ENCODE results near the gene OR14J1.
"Not testable (repeated sequence)": the region's sequence is repeated elsewhere in the genome, so short reads cannot be mapped to it uniquely, and the experiment has no call there.

Gene OR14J1, protein sequence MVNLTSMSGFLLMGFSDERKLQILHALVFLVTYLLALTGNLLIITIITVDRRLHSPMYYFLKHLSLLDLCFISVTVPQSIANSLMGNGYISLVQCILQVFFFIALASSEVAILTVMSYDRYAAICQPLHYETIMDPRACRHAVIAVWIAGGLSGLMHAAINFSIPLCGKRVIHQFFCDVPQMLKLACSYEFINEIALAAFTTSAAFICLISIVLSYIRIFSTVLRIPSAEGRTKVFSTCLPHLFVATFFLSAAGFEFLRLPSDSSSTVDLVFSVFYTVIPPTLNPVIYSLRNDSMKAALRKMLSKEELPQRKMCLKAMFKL

GRCh38 chr6:29301316-29301715 is at the start of gene OR14J1:
Gene OR14J1 (plus strand): TSS chr6:29301701. CDS start chr6:29306690, 4,989 bp downstream.
- DNase-seq (ENCODE audit: low read depth in 2 of 2) = no peak

GRCh38 chr6:29251736-29252135 is 49.8 kb upstream of the OR14J1 start:
- DNase-seq (ENCODE audit: low read depth in 2 of 2) = no peak

- DNase-seq (ENCODE audit: low read depth in 2 of 2) = no peak
Observed at GRCh38 chr6:29255530-29255929, 46.0 kb upstream of the OR14J1 start.

- DNase-seq (ENCODE audit: low read depth in 2 of 2) = no peak
Observed at GRCh38 chr6:29259721-29260120, 41.8 kb upstream of the OR14J1 start.

GRCh38 chr6:29263001-29263400 is 38.5 kb upstream of the OR14J1 start:
- no peak for DNase-seq (ENCODE audit: low read depth in 2 of 2)

DNA sequence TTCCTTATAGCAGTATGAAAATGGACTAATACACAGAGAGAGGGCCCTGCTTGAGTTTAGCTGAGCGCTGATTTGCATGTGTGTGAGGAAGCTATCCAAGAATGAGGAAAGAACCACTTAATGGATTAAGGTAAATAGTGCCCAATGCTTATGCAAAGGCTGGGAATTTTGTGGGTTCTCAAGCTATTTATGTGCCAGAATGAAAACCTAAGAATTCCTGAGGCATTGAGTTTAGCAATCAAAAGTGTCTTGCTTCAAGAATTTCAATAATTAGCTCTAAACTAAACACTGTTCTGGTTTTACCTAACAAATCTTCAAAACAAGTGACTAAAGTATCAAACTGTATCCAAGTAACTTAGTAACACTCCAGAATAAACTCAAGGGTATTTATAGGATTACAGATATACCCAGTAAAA is 7.0 kb upstream of the OR14J1 start:
- DNase-seq (ENCODE audit: low read depth in 2 of 2) = no peak

DNA sequence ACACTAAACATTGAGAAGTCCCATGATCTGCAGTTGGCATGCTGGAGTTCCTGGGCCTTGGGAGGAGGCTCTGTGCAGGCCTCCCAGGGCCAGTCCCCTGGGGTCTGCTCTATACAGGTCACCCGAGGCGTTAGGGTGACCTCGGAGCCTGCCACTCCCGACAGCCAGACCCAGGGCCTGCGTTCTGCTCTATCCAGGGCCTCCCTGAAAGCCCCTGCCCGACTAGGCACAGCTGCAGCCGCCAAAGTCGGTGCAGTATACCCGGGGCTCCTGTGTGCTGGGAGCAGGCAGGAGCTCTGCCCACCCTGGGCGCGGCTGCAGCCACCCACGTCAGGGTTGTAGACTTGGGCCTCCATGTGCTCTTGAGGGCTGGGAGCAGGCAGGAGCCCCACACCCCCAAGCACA is 6.3 kb upstream of the OR14J1 start:
- DNase-seq (ENCODE audit: low read depth in 2 of 2) = no peak

DNA sequence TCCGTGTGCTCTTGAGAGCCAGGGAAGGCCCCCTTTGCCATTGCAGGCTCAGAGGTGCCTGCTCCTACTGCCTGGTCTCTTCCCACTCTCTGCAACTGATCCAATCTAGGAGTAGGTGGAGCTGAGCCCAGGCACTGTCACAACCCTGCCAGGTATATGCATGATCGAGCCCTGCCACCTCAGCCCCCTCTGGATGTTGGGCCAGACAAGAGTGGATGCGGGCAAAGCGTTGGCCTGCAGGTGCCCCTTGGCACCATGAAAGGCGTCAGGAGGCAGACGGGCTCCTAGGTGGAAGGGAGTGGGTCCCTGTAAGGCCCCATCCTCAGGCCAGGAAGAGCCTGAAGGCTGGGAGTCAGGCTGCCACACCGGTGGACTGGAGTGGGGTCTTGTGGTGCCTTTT is 5.9 kb upstream of the OR14J1 start:
- no peak for DNase-seq (ENCODE audit: low read depth in 2 of 2)

DNA sequence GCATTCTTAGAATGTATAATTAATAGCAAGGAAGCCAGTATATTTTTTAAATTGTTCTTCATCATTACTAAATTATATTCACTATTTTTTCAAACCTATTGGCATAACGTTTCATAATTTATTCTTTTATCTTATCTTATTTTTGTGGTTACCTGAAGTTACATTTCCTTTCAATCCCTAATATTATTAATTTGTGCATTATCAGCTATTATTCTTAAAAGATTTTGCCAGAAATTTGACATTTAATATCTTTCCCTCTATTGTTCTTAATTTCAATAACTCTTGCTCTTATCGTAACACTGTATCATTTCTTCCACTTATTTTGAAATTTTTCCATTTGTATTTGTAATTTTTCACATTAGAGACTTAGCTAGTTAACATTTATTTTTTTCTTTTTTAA is 18.4 kb downstream of the OR14J1 start:
- no peak for DNase-seq (ENCODE audit: low read depth in 2 of 2)

- not testable (repeated sequence) for DNase-seq (ENCODE audit: low read depth in 2 of 2)
Observed at GRCh38 chr6:29323332-29323731, 21.8 kb downstream of the OR14J1 start.

- DNase-seq (ENCODE audit: low read depth in 2 of 2) = no peak
Observed at GRCh38 chr6:29325777-29326176, 24.3 kb downstream of the OR14J1 start.

DNA sequence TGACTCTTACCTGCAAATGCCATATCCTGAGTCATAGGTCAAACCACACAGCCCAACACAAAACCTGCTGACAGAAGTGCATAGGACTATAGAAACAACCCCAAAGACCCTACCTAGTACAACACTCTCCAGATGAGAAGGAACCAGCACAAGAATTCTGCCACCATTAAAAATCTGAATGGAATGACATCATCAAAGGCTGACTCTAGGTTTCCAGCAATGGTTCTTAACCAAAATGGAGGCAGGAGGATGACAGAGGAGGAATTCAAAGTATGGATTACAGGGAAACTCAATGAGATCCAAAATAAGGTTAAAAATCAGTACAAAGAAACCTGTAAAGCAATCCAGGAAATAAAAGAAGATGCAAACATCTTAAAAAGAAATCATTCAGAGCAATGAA is 31.2 kb downstream of the OR14J1 start:
- no peak for DNase-seq (ENCODE audit: low read depth in 2 of 2)

DNA sequence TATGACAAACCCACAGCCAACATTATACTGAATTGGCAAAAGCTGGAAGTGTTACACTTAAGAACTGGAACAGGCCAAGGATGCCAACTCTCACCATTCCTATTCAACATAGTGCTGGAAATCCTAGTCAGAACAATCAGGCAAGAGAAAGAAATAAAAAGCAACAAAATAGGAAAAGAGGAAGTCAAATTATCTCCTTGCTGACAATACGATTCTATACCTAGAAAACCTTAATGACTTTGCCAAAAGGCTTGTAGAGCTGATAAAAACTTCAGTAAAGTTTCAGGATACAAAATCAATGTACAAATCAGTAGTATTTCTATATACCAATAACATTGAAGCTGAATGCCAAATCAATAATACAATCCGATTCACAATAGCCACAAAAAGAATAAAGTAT is 34.8 kb downstream of the OR14J1 start:
- no peak for DNase-seq (ENCODE audit: low read depth in 2 of 2)

- DNase-seq (ENCODE audit: low read depth in 2 of 2) = no peak
Observed at GRCh38 chr6:29345380-29345779, 43.9 kb downstream of the OR14J1 start.

GRCh38 chr6:29349348-29349747 is 47.8 kb downstream of the OR14J1 start:
- DNase-seq (ENCODE audit: low read depth in 2 of 2) = not testable (repeated sequence)

DNA sequence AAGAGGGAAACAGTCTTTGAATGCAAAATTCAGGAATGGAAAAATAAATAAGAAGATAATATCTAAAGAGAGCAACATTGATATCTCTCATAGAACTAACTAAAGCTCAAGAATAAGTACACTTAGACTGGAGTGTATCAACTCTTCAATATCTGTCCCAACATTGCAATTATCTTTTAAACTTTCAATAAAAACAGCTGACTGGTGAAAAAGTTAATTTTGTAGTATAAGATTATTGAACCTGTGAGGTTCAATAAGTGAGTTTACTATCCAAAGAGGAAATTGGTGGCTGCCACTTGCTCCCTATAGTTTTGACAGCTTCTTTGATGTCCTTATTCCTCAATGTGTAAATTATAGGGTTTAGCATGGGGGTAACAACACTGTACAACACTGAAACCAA is 53.5 kb downstream of the OR14J1 start:
- DNase-seq (ENCODE audit: low read depth in 2 of 2) = no peak

DNA sequence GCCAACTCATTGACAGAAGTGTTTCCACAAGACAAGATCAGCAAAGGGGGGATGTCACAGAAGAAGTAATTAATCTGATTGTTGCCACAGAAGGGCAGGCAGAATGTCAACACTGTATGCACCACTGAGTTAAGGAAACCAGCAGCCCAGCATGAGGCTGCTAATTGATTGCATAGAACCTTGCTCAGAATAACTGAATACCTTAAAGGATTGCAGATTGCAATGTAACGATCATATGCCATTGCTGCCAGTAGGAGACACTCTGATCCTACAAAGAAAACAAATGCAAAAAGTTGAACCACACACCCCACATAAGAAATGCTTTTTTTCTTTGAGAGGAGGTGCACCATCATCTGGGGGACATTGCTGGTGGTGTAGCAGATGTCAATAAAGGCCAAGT is 54.1 kb downstream of the OR14J1 start:
- no peak for DNase-seq (ENCODE audit: low read depth in 2 of 2)
